HepG2 (cell line): ENCODE data around the gene HOXD4. TPM values are rescaled to one million over a fixed set of nuclear protein-coding genes. Genes with fewer than 3 reads are reported as not detected.

Experiments used
- ATF7-NPFF ChIP-seq: sonication (generic); formaldehyde crosslinking; IDR thresholded peaks from 2 replicates; pipeline ENCODE4 v1.8.1; 2023; ENCODE audit warnings: mild to moderate bottlenecking, low read depth, missing genetic modification reagents, moderate library complexity
- CBX1 ChIP-seq: IDR thresholded peaks from one replicate; pipeline ENCODE4 v1.6.1; 2016; ENCODE audit warnings: antibody characterized with exemption, low read depth
- DZIP1 ChIP-seq: sonication (generic); formaldehyde crosslinking; IDR thresholded peaks from 2 replicates; pipeline ENCODE4 v1.5.0; 2020; ENCODE audit warnings: mild to moderate bottlenecking, missing genetic modification reagents
- FOXK1 ChIP-seq: sonication (generic); formaldehyde crosslinking; IDR thresholded peaks from 2 replicates; pipeline ENCODE4 v1.4.0; 2020; ENCODE audit warnings: low read depth, missing genetic modification reagents, borderline replicate concordance
- HNRNPUL1 ChIP-seq: fragments of 200-400 bp; formaldehyde crosslinking; IDR thresholded peaks from 2 replicates; pipeline ENCODE4 v1.6.1; 2017; ENCODE audit warnings: low read depth, mild to moderate bottlenecking, low read length, moderate library complexity
- KLF6 ChIP-seq: IDR thresholded peaks from 2 replicates; pipeline ENCODE4 v1.8.0; 2016; ENCODE audit warnings: missing biosample characterization, missing genetic modification reagents
- NFIB ChIP-seq: sonication (generic); formaldehyde crosslinking; IDR thresholded peaks from 2 replicates; pipeline ENCODE4 v1.9.0; 2021; ENCODE audit warnings: missing genetic modification reagents, mild to moderate bottlenecking, borderline replicate concordance
- NR2C2 ChIP-seq: sonication (generic); formaldehyde crosslinking; IDR thresholded peaks from 2 replicates; pipeline ENCODE4 v1.4.0; 2020; ENCODE audit warnings: missing genetic modification reagents, mild to moderate bottlenecking, moderate library complexity, borderline replicate concordance
- ZBED4 ChIP-seq: sonication (generic); formaldehyde crosslinking; IDR thresholded peaks from 2 replicates; pipeline ENCODE4 v1.4.0; 2020; ENCODE audit warnings: missing genetic modification reagents, borderline replicate concordance
- ZBTB3 ChIP-seq: sonication (generic); formaldehyde crosslinking; IDR thresholded peaks from 2 replicates; pipeline ENCODE4 v1.4.0; 2020; ENCODE audit warnings: low read depth, mild to moderate bottlenecking, moderate library complexity, missing genetic modification reagents, borderline replicate concordance
- ZKSCAN5 ChIP-seq: sonication (generic); formaldehyde crosslinking; IDR thresholded peaks from 2 replicates; pipeline ENCODE4 v1.5.1; 2020; ENCODE audit warnings: mild to moderate bottlenecking, missing genetic modification reagents
- ZNF414 ChIP-seq: sonication (generic); formaldehyde crosslinking; IDR thresholded peaks from 2 replicates; pipeline ENCODE4 v1.5.0; 2020; ENCODE audit warnings: missing genetic modification reagents
- ZNF432 ChIP-seq: sonication (generic); formaldehyde crosslinking; IDR thresholded peaks from 2 replicates; pipeline ENCODE4 v1.5.0; 2020; ENCODE audit warnings: missing genetic modification reagents, mild to moderate bottlenecking, borderline replicate concordance
- ZNF768 ChIP-seq: sonication (generic); formaldehyde crosslinking; IDR thresholded peaks from 2 replicates; pipeline ENCODE4 v1.4.0; 2020; ENCODE audit warnings: missing genetic modification reagents
- ZNF788 ChIP-seq: sonication (generic); formaldehyde crosslinking; IDR thresholded peaks from 2 replicates; pipeline ENCODE4 v1.5.0; 2020; ENCODE audit warnings: mild to moderate bottlenecking, missing genetic modification reagents, borderline replicate concordance
- ZNF891 ChIP-seq: sonication (generic); formaldehyde crosslinking; IDR thresholded peaks from 2 replicates; pipeline ENCODE4 v1.5.0; 2020; ENCODE audit warnings: mild to moderate bottlenecking, missing genetic modification reagents
- polyA plus RNA-seq, 8 experiments: library from polyadenylated mRNA; depleted of rRNA in 3 of 8; stranded (reverse) in 7 of 8; unstranded in 1 of 8; fragments of >200 nt; fragmentation: Illumina TruSeq in 4 of 8; extraction: Trizol in 4 of 8; gene quantifications; 2 replicates each; pipeline versions ENCODE4 v1.2.1 to v1.2.3, GENCODE V29; 2011 to 2016; ENCODE audit warnings: low read depth in 4 of 8, missing spikeins in 1 of 8, mixed read lengths in 1 of 8; ENCODE audit not compliant: insufficient read depth in 1 of 8
- total RNA-seq, 5 experiments: library from RNA; depleted of rRNA; stranded (reverse); fragments of >200 nt; fragmentation: Illumina TruSeq; extraction: Trizol; gene quantifications; 2 replicates each; pipeline ENCODE4 v1.2.3, GENCODE V29; 2016; ENCODE audit warnings: low read depth in 1 of 5
- TF ChIP-seq, protein P1 (sequence below): sonication (generic); formaldehyde crosslinking; IDR thresholded peaks from 2 replicates; pipeline ENCODE4 v1.5.1; 2020; ENCODE audit warnings: missing genetic modification reagents, mild to moderate bottlenecking, borderline replicate concordance
- TF ChIP-seq, protein P2 (sequence below): sonication (generic); formaldehyde crosslinking; conservative IDR thresholded peaks from 2 replicates; pipeline ENCODE4 v1.4.0; 2020; ENCODE audit warnings: missing genetic modification reagents

HOXD4 gene
- total and polyA plus RNA-seq, 2 of the 13 experiments (the other 11 are each of a cell fraction or from before 2014, with no cell fraction given) = not detected

- TF ChIP-seq, protein P1, sequence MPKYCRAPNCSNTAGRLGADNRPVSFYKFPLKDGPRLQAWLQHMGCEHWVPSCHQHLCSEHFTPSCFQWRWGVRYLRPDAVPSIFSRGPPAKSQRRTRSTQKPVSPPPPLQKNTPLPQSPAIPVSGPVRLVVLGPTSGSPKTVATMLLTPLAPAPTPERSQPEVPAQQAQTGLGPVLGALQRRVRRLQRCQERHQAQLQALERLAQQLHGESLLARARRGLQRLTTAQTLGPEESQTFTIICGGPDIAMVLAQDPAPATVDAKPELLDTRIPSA (CRISPR knock-in tag) = 0 out of 2 replicates have a peak, but pooled peaks have one; percentile 62
- TF ChIP-seq NR2C2 (no peak), NFIB (CRISPR knock-in tag) (no peak), ZNF768 (no peak; the same call in 1 of the 2 replicates), DZIP1 (CRISPR knock-in tag) (0 out of 2 replicates have a peak, but pooled peaks have one; percentile 74), ZBTB3 (no peak), ATF7-NPFF (CRISPR knock-in tag) (peak; percentile 26; the same call in 1 of the 2 replicates), ZNF891 (no peak; the same call in 1 of the 2 replicates), ZKSCAN5 (CRISPR knock-in tag) (no peak), ZNF432 (no peak), ZNF414 (no peak), HNRNPUL1 (no peak), KLF6 (CRISPR knock-in tag) (no peak), FOXK1 (CRISPR knock-in tag) (no peak), ZBED4 (CRISPR knock-in tag) (no peak), ZNF788 (CRISPR knock-in tag) (0 out of 2 replicates have a peak, but pooled peaks have one; percentile 13), CBX1 (no peak)
- TF ChIP-seq, protein P2, sequence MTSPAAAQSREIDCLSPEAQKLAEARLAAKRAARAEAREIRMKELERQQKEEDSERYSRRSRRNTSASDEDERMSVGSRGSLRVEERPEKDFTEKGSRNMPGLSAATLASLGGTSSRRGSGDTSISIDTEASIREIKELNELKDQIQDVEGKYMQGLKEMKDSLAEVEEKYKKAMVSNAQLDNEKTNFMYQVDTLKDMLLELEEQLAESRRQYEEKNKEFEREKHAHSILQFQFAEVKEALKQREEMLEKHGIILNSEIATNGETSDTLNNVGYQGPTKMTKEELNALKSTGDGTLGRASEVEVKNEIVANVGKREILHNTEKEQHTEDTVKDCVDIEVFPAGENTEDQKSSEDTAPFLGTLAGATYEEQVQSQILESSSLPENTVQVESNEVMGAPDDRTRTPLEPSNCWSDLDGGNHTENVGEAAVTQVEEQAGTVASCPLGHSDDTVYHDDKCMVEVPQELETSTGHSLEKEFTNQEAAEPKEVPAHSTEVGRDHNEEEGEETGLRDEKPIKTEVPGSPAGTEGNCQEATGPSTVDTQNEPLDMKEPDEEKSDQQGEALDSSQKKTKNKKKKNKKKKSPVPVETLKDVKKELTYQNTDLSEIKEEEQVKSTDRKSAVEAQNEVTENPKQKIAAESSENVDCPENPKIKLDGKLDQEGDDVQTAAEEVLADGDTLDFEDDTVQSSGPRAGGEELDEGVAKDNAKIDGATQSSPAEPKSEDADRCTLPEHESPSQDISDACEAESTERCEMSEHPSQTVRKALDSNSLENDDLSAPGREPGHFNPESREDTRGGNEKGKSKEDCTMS (CRISPR knock-in tag) = no peak
Measured at GRCh38 chr2:176159663-176160250, 8.4 kb downstream of the HOXD4 start (continued).
